Keratinocyte (primary cell): ENCODE results near the gene C12orf50. TPM values are rescaled to one million over a fixed set of nuclear protein-coding genes. Genes with fewer than 3 reads are reported as not detected.

Experiments used
- DNase-seq: peaks from one replicate; pipeline ENCODE4 v3.0.0-alpha.2; 2011; ENCODE audit warnings: low read depth, missing footprints, low spot score
- FAIRE-seq: peaks from 2 replicates; lab custom pipeline; 2011; peaks lifted over from hg19 to GRCh38; lab: Jason Lieb, UNC
- H2AFZ ChIP-seq: 2 replicates; pipeline ENCODE4 v1.6.0; 2012; ENCODE audit warnings: low read length, control low read depth, inconsistent platforms; ENCODE audit not compliant: control insufficient read depth
- H3K27ac ChIP-seq: 2 replicates; pipeline ENCODE4 v1.5.1; 2011; ENCODE audit warnings: low read length; ENCODE audit not compliant: control insufficient read depth, insufficient read depth
- H3K27me3 ChIP-seq: 3 replicates; pipeline ENCODE4 v1.6.0; 2011; ENCODE audit warnings: low read length; ENCODE audit not compliant: control insufficient read depth, insufficient read depth; ENCODE audit errors: extremely low read depth
- H3K36me3 ChIP-seq, 2 experiments: 2 replicates in 1 of 2; 3 replicates in 1 of 2; pipeline ENCODE4 v1.5.1; 2011; ENCODE audit warnings: low read length in 2 of 2, mild to moderate bottlenecking in 1 of 2; ENCODE audit not compliant: control insufficient read depth in 2 of 2, insufficient read depth in 2 of 2; ENCODE audit errors: extremely low read depth in 1 of 2
- H3K4me1 ChIP-seq: 3 replicates; pipeline ENCODE4 v1.5.1; 2011; ENCODE audit warnings: low read length; ENCODE audit not compliant: control insufficient read depth, insufficient read depth; ENCODE audit errors: extremely low read depth
- H3K4me2 ChIP-seq: 3 replicates; pipeline ENCODE4 v1.6.0; 2011; ENCODE audit warnings: low read depth, low read length; ENCODE audit not compliant: control insufficient read depth, insufficient read depth; ENCODE audit errors: extremely low read depth
- H3K4me3 ChIP-seq, 3 experiments: fragments of 200-600 bp in 1 of 3; sonication (generic) in 1 of 3; 2 replicates in 2 of 3; 3 replicates in 1 of 3; pipeline ENCODE4 v1.5.1; 2011 to 2016; ENCODE audit warnings: low read length in 3 of 3, mild to moderate bottlenecking in 3 of 3, control low read depth in 2 of 3, inconsistent platforms in 1 of 3, low read depth in 1 of 3, mixed read lengths in 1 of 3, mixed run types in 1 of 3, moderate library complexity in 1 of 3; ENCODE audit not compliant: control insufficient read depth in 2 of 3, insufficient read depth in 2 of 3; ENCODE audit errors: extremely low read depth in 1 of 3
- H3K79me2 ChIP-seq: 2 replicates; pipeline ENCODE4 v1.6.0; 2012; ENCODE audit warnings: low read length; ENCODE audit not compliant: control insufficient read depth, insufficient read depth
- H3K9ac ChIP-seq: 3 replicates; pipeline ENCODE4 v1.6.0; 2011; ENCODE audit warnings: low read length; ENCODE audit not compliant: control insufficient read depth, insufficient read depth; ENCODE audit errors: extremely low read depth
- H3K9me1 ChIP-seq: 3 replicates; pipeline ENCODE4 v1.6.0; 2011; ENCODE audit warnings: low read length; ENCODE audit not compliant: control insufficient read depth, insufficient read depth; ENCODE audit errors: extremely low read depth
- H3K9me3 ChIP-seq: 2 replicates; pipeline ENCODE4 v1.5.1; 2012; ENCODE audit warnings: low read depth, low read length; ENCODE audit not compliant: control insufficient read depth
- H4K20me1 ChIP-seq: 3 replicates; pipeline ENCODE4 v1.6.0; 2011; ENCODE audit warnings: low read length; ENCODE audit not compliant: control insufficient read depth, insufficient read depth; ENCODE audit errors: extremely low read depth
- EZH2 ChIP-seq: IDR thresholded peaks from one replicate; pipeline ENCODE4 v1.6.1; 2012; ENCODE audit warnings: inconsistent platforms, mild to moderate bottlenecking, low read length, moderate library complexity
- dilution Hi-C: fragments of 300-500 bp; cut with MboI; formaldehyde crosslinking; loops from one replicate; pipeline ENCODE4 v1.7.0; 2020; ENCODE audit warnings: low sequenced_read_pairs; ENCODE audit not compliant: extremely low pct_ligation_motif_present
- polyA plus RNA-seq, 5 experiments: library from polyadenylated mRNA; depleted of rRNA in 3 of 5; stranded (reverse) in 3 of 5; stranded (forward) in 1 of 5; unstranded in 1 of 5; fragments of >200 nt; gene quantifications; 1 replicate in 1 of 5; 2 replicates in 3 of 5; 3 replicates in 1 of 5; pipeline versions ENCODE4 v1.2.1 to v1.2.3, GENCODE V29; 2011 to 2012; ENCODE audit warnings: missing spikeins in 2 of 5, low read depth in 1 of 5, low replicate concordance in 1 of 5
- TF ChIP-seq, protein P1 (sequence below), 3 experiments: IDR thresholded peaks in 1 of 3; conservative IDR thresholded peaks in 1 of 3; optimal IDR thresholded peaks in 1 of 3; 2 replicates in 2 of 3; 3 replicates in 1 of 3; pipeline versions ENCODE3 to v1.5.1; 2011; ENCODE audit warnings: low read length in 3 of 3, mild to moderate bottlenecking in 3 of 3, moderate library complexity in 2 of 3, control low read depth in 1 of 3, inconsistent platforms in 1 of 3; ENCODE audit not compliant: insufficient read depth in 2 of 3; ENCODE audit errors: extremely low read depth in 1 of 3

The C12orf50 gene
- polyA plus RNA-seq, 1 donor (not counting 4 experiments of a cell fraction or from before 2014, with no cell fraction given) = not detected

DNA sequence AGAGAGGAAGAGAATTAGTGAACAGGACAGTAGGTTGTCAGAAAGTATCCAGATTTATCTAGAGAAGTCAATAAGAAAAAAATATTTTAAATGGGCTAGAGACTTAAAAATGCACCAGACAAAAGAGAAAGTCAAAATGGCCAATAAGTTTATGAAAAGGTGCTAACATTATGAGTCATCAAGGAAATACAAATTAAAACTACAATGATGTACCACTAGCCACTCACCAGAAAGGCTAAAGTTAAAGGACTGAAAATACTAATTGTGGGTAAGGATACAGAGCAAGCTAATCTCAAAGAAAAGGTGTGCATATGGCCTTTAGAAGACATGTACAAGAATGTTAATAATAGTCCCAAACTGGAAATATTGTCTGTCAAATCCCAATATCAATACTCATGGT lies 37.7 kb downstream of the C12orf50 start:
- Histone ChIP-seq H3K36me3 (no peaks in the 10 kb centered on the region), H4K20me1 (no peaks in the 10 kb centered on the region), H3K9me3 (no peaks in the 10 kb centered on the region), H3K4me1 (no peaks in the 10 kb centered on the region), H2AFZ (no peak overlapping the region), H3K27ac (no peak overlapping the region), H3K79me2 (no peaks in the 10 kb centered on the region), H3K9ac (no peak overlapping the region), H3K4me2 (no peak overlapping the region), H3K27me3 (no peaks in the 10 kb centered on the region), H3K4me3 (no peak overlapping the region), H3K9me1 (no peaks in the 10 kb centered on the region)
- DNase-seq (no peak), FAIRE-seq (no peak)
- dilution Hi-C loops = no loop called here
- no peak for TF ChIP-seq EZH2
- TF ChIP-seq, protein P1, sequence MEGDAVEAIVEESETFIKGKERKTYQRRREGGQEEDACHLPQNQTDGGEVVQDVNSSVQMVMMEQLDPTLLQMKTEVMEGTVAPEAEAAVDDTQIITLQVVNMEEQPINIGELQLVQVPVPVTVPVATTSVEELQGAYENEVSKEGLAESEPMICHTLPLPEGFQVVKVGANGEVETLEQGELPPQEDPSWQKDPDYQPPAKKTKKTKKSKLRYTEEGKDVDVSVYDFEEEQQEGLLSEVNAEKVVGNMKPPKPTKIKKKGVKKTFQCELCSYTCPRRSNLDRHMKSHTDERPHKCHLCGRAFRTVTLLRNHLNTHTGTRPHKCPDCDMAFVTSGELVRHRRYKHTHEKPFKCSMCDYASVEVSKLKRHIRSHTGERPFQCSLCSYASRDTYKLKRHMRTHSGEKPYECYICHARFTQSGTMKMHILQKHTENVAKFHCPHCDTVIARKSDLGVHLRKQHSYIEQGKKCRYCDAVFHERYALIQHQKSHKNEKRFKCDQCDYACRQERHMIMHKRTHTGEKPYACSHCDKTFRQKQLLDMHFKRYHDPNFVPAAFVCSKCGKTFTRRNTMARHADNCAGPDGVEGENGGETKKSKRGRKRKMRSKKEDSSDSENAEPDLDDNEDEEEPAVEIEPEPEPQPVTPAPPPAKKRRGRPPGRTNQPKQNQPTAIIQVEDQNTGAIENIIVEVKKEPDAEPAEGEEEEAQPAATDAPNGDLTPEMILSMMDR (optimal IDR thresholded peaks at IDR 0.05 in 1 of 3, IDR thresholded peaks at IDR 0.05 in 1 of 3, conservative IDR thresholded peaks at IDR 0.05 in 1 of 3; ENCODE audit: extremely low read depth in 1 of 3, insufficient read depth in 2 of 3, low read length in 3 of 3) = no peak

GRCh38 chr12:87988534-87988933 lies 40.7 kb downstream of the C12orf50 start:
- H3K79me2 ChIP-seq = no peaks in the 10 kb centered on the region
- no peaks in the 10 kb centered on the region for H3K9me1 ChIP-seq
- no peaks in the 10 kb centered on the region for H3K9me3 ChIP-seq
- no peak for DNase-seq
- FAIRE-seq = no peak
- no peak overlapping the region for H3K4me2 ChIP-seq
- H3K4me1 ChIP-seq = no peaks in the 10 kb centered on the region
- H3K4me3 ChIP-seq = no peak overlapping the region
- no peaks in the 10 kb centered on the region for H3K36me3 ChIP-seq
- no peak for TF ChIP-seq EZH2
- TF ChIP-seq, protein P1 (optimal IDR thresholded peaks at IDR 0.05 in 1 of 3, IDR thresholded peaks at IDR 0.05 in 1 of 3, conservative IDR thresholded peaks at IDR 0.05 in 1 of 3; ENCODE audit: extremely low read depth in 1 of 3, insufficient read depth in 2 of 3, low read length in 3 of 3) = no peak
- dilution Hi-C loops = no loop called here
- no peak overlapping the region for H2AFZ ChIP-seq
- no peak overlapping the region for H3K27ac ChIP-seq
- no peaks in the 10 kb centered on the region for H4K20me1 ChIP-seq
- H3K9ac ChIP-seq = no peak overlapping the region
- H3K27me3 ChIP-seq = no peaks in the 10 kb centered on the region
